GM12891 (cell line): ENCODE data around the gene SRPX2.

ENCODE experiments used
- POLR2A ChIP-seq: IDR thresholded peaks from 2 replicates; pipeline ENCODE4 v1.6.1; 2011; ENCODE audit warnings: low read depth, low read length, control low read depth
- TAF1 ChIP-seq: IDR thresholded peaks from 2 replicates; pipeline ENCODE4 v1.6.1; 2011; ENCODE audit warnings: low read depth, low read length, control low read depth

DNA sequence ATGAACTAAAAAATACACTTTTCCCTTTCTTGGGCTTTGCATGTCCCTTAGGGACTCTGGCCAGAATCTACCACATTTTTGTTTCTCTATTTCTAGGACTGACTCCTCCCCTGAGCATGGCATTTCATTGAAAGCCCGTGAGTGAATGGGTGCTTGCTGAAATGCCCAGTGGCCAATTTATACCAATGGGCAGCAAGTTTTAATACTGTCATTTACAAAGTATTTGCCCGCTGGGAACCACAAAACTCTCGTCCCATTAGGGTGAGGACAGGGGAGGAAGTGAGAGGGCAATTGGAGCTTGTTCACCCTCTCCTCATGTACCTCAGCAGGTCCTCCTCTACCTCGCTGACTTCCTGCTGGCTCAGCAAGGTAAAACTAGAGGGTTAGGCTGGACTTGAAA lies 1.1 kb downstream of the SRPX2 start:
- no peak for TF ChIP-seq TAF1
- TF ChIP-seq POLR2A: no peak
